Heart right ventricle (tissue), 16 donors: Measurements from ENCODE around the gene CALHM5. TPM values are rescaled to one million over a fixed set of nuclear protein-coding genes. Genes with fewer than 3 reads are reported as not detected.

ENCODE experiments used
- ATAC-seq, 8 donors: fragments of 200-7000 bp; cut with Tn5 transposase; one replicate each; pipeline ENCODE4 v1.9.1; 2020; ENCODE audit warnings: mild to moderate bottlenecking in 8 of 8, moderate library complexity in 8 of 8, moderate number of reproducible peaks in 1 of 8
- DNase-seq, 2 donors: peaks; one replicate each; pipeline ENCODE4 v3.0.0-alpha.2; 2020
- H3K27ac ChIP-seq, 10 donors: fragments of 200-600 bp; sonication (generic) in 2 of 10; one replicate each; pipeline versions ENCODE4 v1.5.0 to v1.8.0; 2020 to 2022; ENCODE audit warnings: mild to moderate bottlenecking in 3 of 10
- H3K27me3 ChIP-seq, 7 donors: fragments of 200-600 bp; one replicate each; pipeline ENCODE4 v1.8.0; 2021 to 2022; ENCODE audit warnings: mild to moderate bottlenecking in 2 of 7
- H3K36me3 ChIP-seq, 9 donors: fragments of 200-600 bp; sonication (generic) in 1 of 9; one replicate each; pipeline versions ENCODE4 v1.5.0 to v1.8.0; 2020 to 2022; ENCODE audit warnings: mild to moderate bottlenecking in 2 of 9
- H3K4me1 ChIP-seq, 9 donors: fragments of 200-600 bp; sonication (generic) in 1 of 9; one replicate each; pipeline versions ENCODE4 v1.5.0 to v1.8.0; 2020 to 2022; ENCODE audit warnings: mild to moderate bottlenecking in 4 of 9
- H3K4me3 ChIP-seq, 10 donors: fragments of 200-600 bp; sonication (generic) in 2 of 10; one replicate each; pipeline versions ENCODE4 v1.5.0 to v1.8.0; 2020 to 2022; ENCODE audit warnings: mild to moderate bottlenecking in 7 of 10, moderate library complexity in 2 of 10
- H3K9me3 ChIP-seq, 11 donors: fragments of 200-600 bp in 10 of 11; sonication (generic) in 2 of 11; one replicate each; pipeline versions ENCODE4 v1.5.0 to v1.8.0; 2013 to 2022; ENCODE audit warnings: mild to moderate bottlenecking in 2 of 11, control low read depth in 1 of 11, moderate library complexity in 1 of 11
- WGBS, 2 donors: extraction: QIAGEN DNeasy Blood & Tissue Kit; methylation state at CpG; one replicate each; pipeline ENCODE4 v1.1.7; 2013; ENCODE audit warnings: inconsistent platforms in 1 of 2; 5-methylcytosine and 5-hydroxymethylcytosine counted together
- intact Hi-C, 10 donors: fragments of 100-400 bp; cut with DNase I; formaldehyde crosslinking; loops; one replicate each; pipeline versions ENCODE4 v1.11.1 to v1.14.2; 2022
- polyA plus RNA-seq, 2 donors: library from polyadenylated mRNA; stranded (reverse); fragments of 200-250 nt; gene quantifications; one replicate each; pipeline ENCODE4 v1.2.3, GENCODE V29; 2013
- total RNA-seq, 10 donors: library from RNA; stranded (reverse); fragmentation: NEBNext Ultra II Directional in 3 of 10; extraction: Animal tissue kit (Norgen Biotek cat#: 25700) in 3 of 10; gene quantifications; one replicate each; pipeline versions ENCODE4 v1.2.1 to v1.2.4, GENCODE V29; 2021 to 2023
- TF ChIP-seq, protein P1 (sequence below), 9 donors: fragments of 200-600 bp; sonication (generic) in 2 of 9; IDR thresholded peaks; one replicate each; pipeline versions ENCODE4 v1.5.0 to v1.8.0; 2021 to 2022; ENCODE audit warnings: antibody characterized with exemption in 9 of 9, mild to moderate bottlenecking in 5 of 9, moderate library complexity in 1 of 9
- donor health status: Arrhythmogenic right ventricular cardiomyopathy.
- donor health status: ischemic (EF 13 %, LVEDD 7.1; RV severe dilation, severe dysfunction).
- donor health status: healthy with polysubstance abuse.
- donor health status: DM: no; HTN: yes; CAD: no.
- donor health status: DM: no; HTN: no; CAD: no.
- donor health status: ischemic (EF 25% LVEDD 6.9; RV normal size, moderate dysfunction).
- donor health status: ischemic (EF 25% LVEDD 5.7; RV mildly dilated, moderate dysfunction).
- donor health status: healthy.
- donor health status: DM: yes; HTN: yes; CAD: no.
- donor health status: Ischemic cardiomyopathy.
- donor health status: ischemic (EF 35%, LVEDD 5.7; RV mildly dilated, moderate dysfunction).
- donor health status: nonischemic (EF 11% LVEDD 7.7; RV severe dilation, severe dysfunction).
- donor health status: DM: yes; HTN: yes; CAD: no.
- donor health status: PGD.
- donor health status: ischemic (EF 29% LVEDD 5.4; RV normal size, mild dysfunction).
- donor health status: nonischemic (EF 23%, LVEDD 6.1; RV moderate dilation, normal function).

Gene CALHM5
- total and polyA plus RNA-seq, 12 donors: 1.1 to 2.8 (median 1.4) TPM

DNA sequence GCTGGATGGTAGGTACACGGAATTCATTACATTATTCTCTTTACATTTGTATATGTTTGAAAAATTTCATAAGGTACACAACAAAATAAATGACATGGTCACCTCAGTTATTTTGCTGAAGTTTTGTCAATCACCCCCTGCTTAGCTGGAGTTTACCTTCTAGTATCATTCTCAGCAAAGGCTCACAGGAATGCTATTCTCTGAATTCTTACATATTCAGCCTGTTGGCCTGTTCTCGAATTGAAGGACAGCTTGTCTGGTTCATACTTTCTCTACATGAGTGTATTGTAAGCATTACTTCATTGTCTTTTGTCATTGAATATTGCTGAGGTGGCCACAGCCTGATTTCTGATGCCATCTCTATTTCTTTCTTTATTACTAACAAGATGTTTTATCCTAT lies 12.8 kb downstream of the CALHM5 start:
- ATAC-seq (no peak), DNase-seq (no peak)
- TF ChIP-seq, protein P1, sequence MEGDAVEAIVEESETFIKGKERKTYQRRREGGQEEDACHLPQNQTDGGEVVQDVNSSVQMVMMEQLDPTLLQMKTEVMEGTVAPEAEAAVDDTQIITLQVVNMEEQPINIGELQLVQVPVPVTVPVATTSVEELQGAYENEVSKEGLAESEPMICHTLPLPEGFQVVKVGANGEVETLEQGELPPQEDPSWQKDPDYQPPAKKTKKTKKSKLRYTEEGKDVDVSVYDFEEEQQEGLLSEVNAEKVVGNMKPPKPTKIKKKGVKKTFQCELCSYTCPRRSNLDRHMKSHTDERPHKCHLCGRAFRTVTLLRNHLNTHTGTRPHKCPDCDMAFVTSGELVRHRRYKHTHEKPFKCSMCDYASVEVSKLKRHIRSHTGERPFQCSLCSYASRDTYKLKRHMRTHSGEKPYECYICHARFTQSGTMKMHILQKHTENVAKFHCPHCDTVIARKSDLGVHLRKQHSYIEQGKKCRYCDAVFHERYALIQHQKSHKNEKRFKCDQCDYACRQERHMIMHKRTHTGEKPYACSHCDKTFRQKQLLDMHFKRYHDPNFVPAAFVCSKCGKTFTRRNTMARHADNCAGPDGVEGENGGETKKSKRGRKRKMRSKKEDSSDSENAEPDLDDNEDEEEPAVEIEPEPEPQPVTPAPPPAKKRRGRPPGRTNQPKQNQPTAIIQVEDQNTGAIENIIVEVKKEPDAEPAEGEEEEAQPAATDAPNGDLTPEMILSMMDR (IDR thresholded peaks at IDR 0.05): no peak
- Histone ChIP-seq H3K4me3 (no peak overlapping the region), H3K9me3 (no peaks in the 10 kb centered on the region), H3K27ac (no peak overlapping the region), H3K4me1 (peaks cover 0 to 45% (median 9%) of the 10 kb centered on the region in 9 donors), H3K36me3 (peaks cover 0 to 8% (median 0%) of the 10 kb centered on the region in 9 donors), H3K27me3 (no peaks in the 10 kb centered on the region)
- intact Hi-C loops: no loop called here
- 88 to 94% methylated on average over 2 of the region's 2 CpGs for WGBS, 2 donors

GRCh38 chr6:116528133-116528532 lies 16.7 kb downstream of the CALHM5 start:
- intact Hi-C loops: loop anchor here in 1 of 10 donors (2.0 kb wide), 1 partner anchor 15 kb away; no protein-coding TSS in a partner anchor
- Histone ChIP-seq H3K36me3 (no peaks in the 10 kb centered on the region), H3K27ac (peak overlapping the region in 3 of 10 donors; percentile 18 to 44 (median 28)), H3K27me3 (no peaks in the 10 kb centered on the region), H3K9me3 (no peaks in the 10 kb centered on the region), H3K4me1 (peaks cover 0 to 57% (median 15%) of the 10 kb centered on the region in 9 donors), H3K4me3 (no peak overlapping the region)
- 82 to 92% methylated on average over 1 of the region's 1 CpG for WGBS, 2 donors
- no peak for ATAC-seq
- TF ChIP-seq, protein P1 (IDR thresholded peaks at IDR 0.05): no peak
- no peak for DNase-seq

DNA sequence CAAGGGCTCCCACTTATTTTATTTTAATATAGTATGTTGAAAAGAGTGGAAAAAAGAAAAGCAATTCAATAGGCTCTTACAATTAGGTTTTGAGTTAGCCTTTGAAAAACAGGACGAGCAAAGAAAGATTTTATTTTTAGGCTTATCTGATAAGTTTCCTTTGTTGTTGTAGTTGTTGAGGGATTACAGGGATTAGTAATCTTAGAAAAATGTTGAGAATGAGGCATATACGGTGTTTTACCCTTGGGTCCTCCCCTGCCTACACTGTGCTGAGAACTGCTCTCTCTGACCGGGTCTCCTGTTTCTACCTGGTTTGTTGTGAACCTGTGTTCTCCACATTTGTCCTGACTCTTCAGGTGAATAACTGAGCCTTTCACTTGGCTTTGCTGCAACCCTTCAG lies 17.3 kb downstream of the CALHM5 start:
- WGBS, 2 donors: 34 to 43% methylated on average over 3 of the region's 3 CpGs
- ATAC-seq: peak in 2 of 8 donors; percentile 17 to 48
- Histone ChIP-seq H3K9me3 (no peaks in the 10 kb centered on the region), H3K4me3 (peak overlapping the region in 1 of 10 donors; percentile 18), H3K36me3 (no peaks in the 10 kb centered on the region), H3K27ac (peak overlapping the region in 3 of 10 donors; percentile 28 to 44 (median 32)), H3K4me1 (peaks cover 0 to 57% (median 15%) of the 10 kb centered on the region in 9 donors), H3K27me3 (no peaks in the 10 kb centered on the region)
- DNase-seq: no peak
- TF ChIP-seq, protein P1 (IDR thresholded peaks at IDR 0.05): no peak
- intact Hi-C loops: loop anchor here in 1 of 10 donors (2.0 kb wide), 1 partner anchor 16 kb away; no protein-coding TSS in a partner anchor

DNA sequence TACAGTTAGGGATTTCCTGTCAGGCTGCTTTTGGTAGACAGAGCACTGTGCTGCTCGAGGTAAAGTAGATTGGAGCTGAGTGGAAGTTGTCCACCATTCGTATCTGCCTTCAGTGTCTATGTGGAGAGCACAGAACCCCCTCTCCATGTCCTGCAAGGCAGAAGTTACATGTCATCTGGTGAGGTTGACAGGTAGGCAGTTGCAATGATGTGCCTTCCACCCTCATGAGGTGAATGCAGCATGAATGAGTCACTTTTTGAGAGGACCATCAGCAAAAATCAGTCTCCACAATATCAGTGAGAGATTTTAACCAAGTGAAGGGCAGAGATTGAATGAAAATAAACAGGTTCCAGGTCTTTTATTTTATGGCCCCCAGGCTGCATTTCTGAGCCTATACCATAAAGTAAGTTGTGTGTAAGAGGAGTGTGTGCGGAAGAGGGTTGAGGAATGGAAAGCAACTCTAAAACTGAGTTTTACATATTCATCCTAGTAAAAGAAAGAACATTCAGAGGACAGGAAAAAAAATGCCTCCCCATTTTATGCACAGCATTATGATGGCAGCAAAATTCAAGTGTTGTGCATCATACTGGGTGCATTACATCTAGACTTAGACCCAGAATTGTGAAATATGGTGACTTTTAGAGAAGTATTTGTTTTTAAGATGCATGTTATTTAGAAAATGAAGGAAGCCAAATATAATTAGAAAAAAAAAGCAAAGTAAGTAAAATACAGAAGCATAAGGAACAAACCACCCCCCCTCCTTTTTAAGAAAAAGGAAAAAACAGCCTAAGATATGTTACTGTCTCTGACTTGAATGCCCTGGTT lies 18.2 kb downstream of the CALHM5 start:
- DNase-seq: no peak
- ATAC-seq: peak in 1 of 8 donors; percentile 26
- TF ChIP-seq, protein P1 (IDR thresholded peaks at IDR 0.05): no peak
- Histone ChIP-seq H3K27ac (peak overlapping the region in 2 of 10 donors; percentile 26 to 32), H3K4me3 (no peak overlapping the region), H3K27me3 (no peaks in the 10 kb centered on the region), H3K9me3 (no peaks in the 10 kb centered on the region), H3K36me3 (no peaks in the 10 kb centered on the region), H3K4me1 (peaks cover 0 to 53% (median 15%) of the 10 kb centered on the region in 9 donors)
- intact Hi-C loops: loop anchor here in 9 of 10 donors (2.0 to 10.0 kb wide), 9 partner anchors 17 to 262 kb away; partner anchors contain the start of gene TSPYL1 (in 1 of the 9)
- 74 to 75% methylated on average over 3 of the region's 3 CpGs for WGBS, 2 donors
